GM12874 (cell line): ENCODE measurements around the gene LRRTM4.

ENCODE experiments used
- TF ChIP-seq, protein P1 (sequence below): IDR thresholded peaks from 2 replicates; pipeline ENCODE4 v1.5.1; 2011; ENCODE audit warnings: low read depth, mild to moderate bottlenecking, control low read depth, low read length, moderate library complexity; ENCODE audit not compliant: insufficient read depth

Gene LRRTM4

DNA sequence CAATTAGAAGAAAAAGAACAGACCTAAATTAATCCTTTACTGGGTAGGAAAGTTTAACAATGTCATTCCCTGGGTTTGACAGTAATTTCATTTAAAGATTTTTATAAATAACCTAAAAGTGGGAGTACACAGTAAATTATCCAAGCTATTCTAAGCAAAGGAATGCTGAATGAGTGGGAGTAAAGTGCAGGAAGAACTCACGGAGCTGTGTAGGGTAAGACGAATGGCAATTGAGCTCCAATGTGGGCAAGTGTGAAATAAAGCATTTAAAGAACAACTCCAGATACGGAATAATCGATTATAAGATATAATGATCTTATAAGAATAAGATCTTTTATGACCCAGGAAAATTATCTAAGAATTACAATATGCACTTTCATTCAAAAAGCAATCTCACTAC, 93.2 kb downstream of the LRRTM4 start:
- TF ChIP-seq, protein P1, sequence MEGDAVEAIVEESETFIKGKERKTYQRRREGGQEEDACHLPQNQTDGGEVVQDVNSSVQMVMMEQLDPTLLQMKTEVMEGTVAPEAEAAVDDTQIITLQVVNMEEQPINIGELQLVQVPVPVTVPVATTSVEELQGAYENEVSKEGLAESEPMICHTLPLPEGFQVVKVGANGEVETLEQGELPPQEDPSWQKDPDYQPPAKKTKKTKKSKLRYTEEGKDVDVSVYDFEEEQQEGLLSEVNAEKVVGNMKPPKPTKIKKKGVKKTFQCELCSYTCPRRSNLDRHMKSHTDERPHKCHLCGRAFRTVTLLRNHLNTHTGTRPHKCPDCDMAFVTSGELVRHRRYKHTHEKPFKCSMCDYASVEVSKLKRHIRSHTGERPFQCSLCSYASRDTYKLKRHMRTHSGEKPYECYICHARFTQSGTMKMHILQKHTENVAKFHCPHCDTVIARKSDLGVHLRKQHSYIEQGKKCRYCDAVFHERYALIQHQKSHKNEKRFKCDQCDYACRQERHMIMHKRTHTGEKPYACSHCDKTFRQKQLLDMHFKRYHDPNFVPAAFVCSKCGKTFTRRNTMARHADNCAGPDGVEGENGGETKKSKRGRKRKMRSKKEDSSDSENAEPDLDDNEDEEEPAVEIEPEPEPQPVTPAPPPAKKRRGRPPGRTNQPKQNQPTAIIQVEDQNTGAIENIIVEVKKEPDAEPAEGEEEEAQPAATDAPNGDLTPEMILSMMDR = no peak

- TF ChIP-seq, protein P1 = no peak
These were observed 100.2 kb downstream of the LRRTM4 start for GRCh38 chr2:77421971-77422370.

DNA sequence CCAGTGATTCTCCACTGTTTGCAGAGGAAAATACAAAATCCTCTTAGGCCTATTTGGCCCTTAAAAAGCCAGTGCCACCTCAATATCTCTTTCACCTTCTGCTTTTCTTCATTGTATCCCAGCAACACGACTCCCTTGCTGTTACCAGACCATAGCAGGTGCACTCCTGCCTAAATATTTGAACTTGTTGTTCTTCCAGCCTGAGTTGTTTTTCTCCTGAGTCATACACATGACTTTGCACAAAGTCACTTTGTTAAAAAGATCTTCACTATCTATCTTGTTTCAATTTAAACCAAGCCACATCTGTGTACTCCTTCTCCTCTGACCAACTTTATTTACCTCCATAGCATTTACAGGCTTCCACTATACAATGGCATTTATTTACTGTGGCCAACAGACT, 103.6 kb downstream of the LRRTM4 start:
- TF ChIP-seq, protein P1 = no peak

GRCh38 chr2:77404189-77404588, 118.0 kb downstream of the LRRTM4 start:
- TF ChIP-seq, protein P1 = no peak

- TF ChIP-seq, protein P1 = no peak
These were observed 123.1 kb downstream of the LRRTM4 start for GRCh38 chr2:77398970-77399600.

DNA sequence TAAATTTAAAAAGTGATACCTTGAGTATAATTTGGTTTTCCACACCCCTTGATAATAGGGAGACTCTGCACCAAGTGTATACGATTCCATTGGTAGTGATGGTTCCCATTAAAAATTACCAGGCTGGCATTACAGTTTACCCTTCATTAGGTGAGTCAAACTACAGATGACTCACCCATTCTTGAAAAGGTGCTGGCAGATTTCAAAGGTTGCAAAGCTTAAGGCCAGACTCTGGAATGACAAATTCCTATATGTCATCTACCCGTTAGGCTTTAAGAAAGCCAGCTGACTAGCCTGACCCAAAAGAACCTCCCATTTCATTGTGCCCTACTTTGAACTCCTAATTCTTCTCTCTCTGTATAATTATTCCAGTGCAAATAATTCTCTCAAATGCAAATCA, 124.4 kb downstream of the LRRTM4 start:
- TF ChIP-seq, protein P1 = no peak

GRCh38 chr2:77395011-77395410, 127.2 kb downstream of the LRRTM4 start:
- TF ChIP-seq, protein P1 = no peak
